NT2/D1 (cell line): ENCODE data around the gene CYB561A3.

Source experiments
- DNase-seq: peaks from one replicate; pipeline ENCODE4 v3.0.0-alpha.2; 2011; ENCODE audit warnings: low read depth, low spot score
- H3K27me3 ChIP-seq: 2 replicates; pipeline ENCODE4 v1.6.0; 2011; ENCODE audit warnings: mild to moderate bottlenecking; ENCODE audit not compliant: insufficient read length, insufficient read depth
- H3K36me3 ChIP-seq: 2 replicates; pipeline ENCODE4 v1.6.1; 2011; ENCODE audit warnings: mild to moderate bottlenecking, low read length, mixed read lengths; ENCODE audit not compliant: insufficient read depth, insufficient read length
- H3K4me1 ChIP-seq: 2 replicates; pipeline ENCODE4 v1.5.1; 2011; ENCODE audit not compliant: insufficient read depth, insufficient read length
- H3K4me3 ChIP-seq: 2 replicates; pipeline ENCODE4 v1.5.1; 2011; ENCODE audit warnings: low read depth; ENCODE audit not compliant: insufficient read length
- H3K9ac ChIP-seq: 2 replicates; pipeline ENCODE4 v1.6.0; 2011; ENCODE audit warnings: low read depth; ENCODE audit not compliant: insufficient read length
- H3K9me3 ChIP-seq: 2 replicates; pipeline ENCODE4 v1.5.1; 2011; ENCODE audit warnings: mild to moderate bottlenecking, low read length; ENCODE audit not compliant: insufficient read depth
- SUZ12 ChIP-seq: IDR thresholded peaks from 2 replicates; pipeline ENCODE4 v1.6.1; 2011; ENCODE audit not compliant: insufficient read length, insufficient read depth; ENCODE audit errors: extremely low read depth
- YY1 ChIP-seq: IDR thresholded peaks from 2 replicates; pipeline ENCODE4 v1.6.1; 2011; ENCODE audit not compliant: insufficient read length, insufficient read depth
- ZNF274 ChIP-seq: IDR thresholded peaks from 2 replicates; pipeline ENCODE4 v1.6.1; 2011; ENCODE audit warnings: mild to moderate bottlenecking, low read depth, low read length

Gene CYB561A3

GRCh38 chr11:61335355-61335710 is 26.3 kb downstream of the CYB561A3 start:
- Histone ChIP-seq H3K4me3 (no peak overlapping the region), H3K9me3 (no peaks in the 10 kb centered on the region), H3K27me3 (no peaks in the 10 kb centered on the region), H3K4me1 (peaks cover 24% of the 10 kb centered on the region), H3K9ac (no peak overlapping the region), H3K36me3 (peaks cover 27% of the 10 kb centered on the region)
- TF ChIP-seq YY1 (no peak), SUZ12 (no peak), ZNF274 (no peak)
- DNase-seq = no peak

GRCh38 chr11:61334434-61335354 is 27.0 kb downstream of the CYB561A3 start:
- TF ChIP-seq YY1 = no peak
- no peak for TF ChIP-seq ZNF274
- TF ChIP-seq SUZ12 = no peak
- Histone ChIP-seq H3K4me3 (no peak overlapping the region), H3K9ac (peak overlapping the region; percentile 88), H3K9me3 (no peaks in the 10 kb centered on the region), H3K4me1 (peaks cover 24% of the 10 kb centered on the region), H3K36me3 (peaks cover 32% of the 10 kb centered on the region), H3K27me3 (no peaks in the 10 kb centered on the region)
- DNase-seq = no peak

GRCh38 chr11:61333550-61334433 is 27.9 kb downstream of the CYB561A3 start:
- Histone ChIP-seq H3K4me3 (peak overlapping the region; percentile 80), H3K9ac (peak overlapping the region; percentile 88), H3K36me3 (peaks cover 33% of the 10 kb centered on the region), H3K27me3 (no peaks in the 10 kb centered on the region), H3K4me1 (peaks cover 24% of the 10 kb centered on the region), H3K9me3 (no peaks in the 10 kb centered on the region)
- no peak for TF ChIP-seq ZNF274
- no peak for TF ChIP-seq YY1
- TF ChIP-seq SUZ12 = no peak
- no peak for DNase-seq

- DNase-seq = peak; percentile 97
- peak within 1 kb of the TSS; percentile 80 for H3K4me3 ChIP-seq
- no peak for TF ChIP-seq ZNF274
- TF ChIP-seq YY1 = no peak
- no peak for TF ChIP-seq SUZ12
- peak within 1 kb of the TSS; percentile 98 for H3K9ac ChIP-seq
- no peaks in the 10 kb centered on the region for H3K9me3 ChIP-seq
- no peaks in the 10 kb centered on the region for H3K27me3 ChIP-seq
- H3K4me1 ChIP-seq = peaks cover 28% of the 10 kb centered on the region
- peaks cover 34% of the 10 kb centered on the region for H3K36me3 ChIP-seq
Measured at GRCh38 chr11:61332797-61333549, 28.7 kb downstream of the CYB561A3 start, which contains the start of the genes DDB1 and TKFC. DDB1 (minus strand) TSS chr11:61333105; CDS start chr11:61332968, 137 bp downstream. TKFC (plus strand) TSS chr11:61333228; CDS start chr11:61334729, 1,501 bp downstream.

GRCh38 chr11:61332281-61332796 is 29.3 kb downstream of the CYB561A3 start:
- TF ChIP-seq SUZ12 (no peak), YY1 (no peak), ZNF274 (no peak)
- peak; percentile 25 for DNase-seq
- Histone ChIP-seq H3K36me3 (peaks cover 40% of the 10 kb centered on the region), H3K27me3 (no peaks in the 10 kb centered on the region), H3K9ac (peak overlapping the region; percentile 98), H3K4me1 (peaks cover 28% of the 10 kb centered on the region), H3K4me3 (peak overlapping the region; percentile 80), H3K9me3 (no peaks in the 10 kb centered on the region)

GRCh38 chr11:61331651-61332050 is 30.0 kb downstream of the CYB561A3 start:
- DNase-seq = no peak
- H3K4me1 ChIP-seq = peaks cover 25% of the 10 kb centered on the region
- H3K4me3 ChIP-seq = peak overlapping the region; percentile 80
- H3K27me3 ChIP-seq = no peaks in the 10 kb centered on the region
- peak overlapping the region; percentile 98 for H3K9ac ChIP-seq
- TF ChIP-seq ZNF274 (no peak), YY1 (no peak), SUZ12 (no peak)
- peaks cover 47% of the 10 kb centered on the region for H3K36me3 ChIP-seq
- H3K9me3 ChIP-seq = no peaks in the 10 kb centered on the region
